HCT116 (cell line): ENCODE results near the gene BMF. TPM values are rescaled to one million over a fixed set of nuclear protein-coding genes. Genes with fewer than 3 reads are reported as not detected.

Experiments
- ATAC-seq: fragments of 200-7000 bp; cut with Tn5 transposase; 2 replicates; pipeline ENCODE4 v1.9.1; 2020; ENCODE audit warnings: mild to moderate bottlenecking, moderate library complexity
- BruUV-seq: library from RNA; stranded (reverse); fragments of 400-500 nt; replicated peaks from 2 replicates; lab custom pipeline; 2021; lab: Mats Ljungman, UMichigan
- CTCF ChIA-PET: fragments of 300-600 bp; sonication (Branson Sonifier 250); formaldehyde crosslinking; loops from one replicate; lab custom pipeline; 2021; ENCODE audit warnings: antibody characterized with exemption; lab: Charles Lee
- POLR2A ChIA-PET: fragments of 300-600, 350-600 bp; sonication (Branson Sonifier 250); formaldehyde crosslinking; loops from one replicate; lab custom pipeline; 2021; ENCODE audit warnings: antibody characterized with exemption; lab: Charles Lee
- RAD21 ChIA-PET, 2 experiments: fragments of 300-600 bp; sonication (Branson Sonifier 250); formaldehyde crosslinking; loops; one replicate each; lab custom pipeline; 2023; ENCODE audit warnings: low total read pairs in 2 of 2; ENCODE audit not compliant: uncharacterized antibody in 2 of 2, unreplicated experiment in 2 of 2, low non-redundant PET in 1 of 2; lab: Charles Lee
- DNase-seq: peaks from one replicate; pipeline ENCODE4 v3.0.0-alpha.2; 2010; ENCODE audit warnings: low read depth, low spot score
- H2AFZ ChIP-seq: fragments of 200-600 bp; shearing (Covaris generic), sonication (generic); 2 replicates; pipeline ENCODE4 v1.6.1; 2017; ENCODE audit warnings: low read depth, mixed run types, mixed read lengths, antibody characterized with exemption, low read length; ENCODE audit not compliant: poor library complexity, severe bottlenecking
- H3K27ac ChIP-seq: 2 replicates; pipeline ENCODE4 v1.5.1; 2012; ENCODE audit warnings: low read depth, low read length
- H3K27me3 ChIP-seq: fragments of 200-600 bp; sonication (generic); 2 replicates; pipeline ENCODE4 v1.6.1; 2016; ENCODE audit warnings: mixed run types, low read length, mixed read lengths; ENCODE audit not compliant: insufficient read depth
- H3K36me3 ChIP-seq, 2 experiments: fragments of 200-500 bp in 1 of 2; fragments of 200-600 bp in 1 of 2; sonication (Bioruptor generic) in 1 of 2; sonication (generic) in 1 of 2; 2 replicates each; pipeline versions ENCODE4 v1.5.1 to v1.6.1; 2014 to 2016; ENCODE audit warnings: low read length in 2 of 2, inconsistent platforms in 1 of 2, mixed read lengths in 1 of 2, mixed run types in 1 of 2; ENCODE audit not compliant: insufficient read depth in 2 of 2, control insufficient read depth in 1 of 2
- H3K4me1 ChIP-seq, 2 experiments: fragments of 200-600 bp in 1 of 2; sonication (generic) in 1 of 2; 2 replicates each; pipeline versions ENCODE4 v1.5.1 to v1.6.1; 2012 to 2017; ENCODE audit warnings: low read length in 2 of 2, inconsistent platforms in 1 of 2, mild to moderate bottlenecking in 1 of 2, mixed read lengths in 1 of 2, mixed run types in 1 of 2, moderate library complexity in 1 of 2; ENCODE audit not compliant: insufficient read depth in 2 of 2, control insufficient read depth in 1 of 2
- H3K4me2 ChIP-seq: fragments of 200-600 bp; sonication (generic); 2 replicates; pipeline ENCODE4 v1.6.1; 2017; ENCODE audit warnings: mixed run types, low read length, mixed read lengths
- H3K4me3 ChIP-seq, 2 experiments: fragments of 200-600 bp in 1 of 2; sonication (generic) in 1 of 2; replicated peaks in 1 of 2; 2 replicates each; pipeline ENCODE4 v1.5.1; 2011 to 2016; ENCODE audit warnings: low read length in 2 of 2, control low read depth in 1 of 2, low read depth in 1 of 2, mild to moderate bottlenecking in 1 of 2, mixed read lengths in 1 of 2, mixed run types in 1 of 2
- H3K79me2 ChIP-seq: fragments of 200-600 bp; sonication (generic); 2 replicates; pipeline ENCODE4 v1.6.1; 2017; ENCODE audit warnings: mild to moderate bottlenecking, mixed run types, low read length, moderate library complexity, mixed read lengths; ENCODE audit not compliant: insufficient read depth
- H3K9ac ChIP-seq: fragments of 200-600 bp; sonication (generic); 2 replicates; pipeline ENCODE4 v1.6.1; 2016; ENCODE audit warnings: low read length, mixed read lengths
- H3K9me2 ChIP-seq: fragments of 200-600 bp; sonication (generic), shearing (Covaris generic); 2 replicates; pipeline ENCODE4 v1.6.1; 2017; ENCODE audit warnings: mixed run types, mild to moderate bottlenecking, moderate library complexity; ENCODE audit not compliant: insufficient read depth
- H3K9me3 ChIP-seq, 2 experiments: fragments of 200-500 bp in 1 of 2; fragments of 200-600 bp in 1 of 2; sonication (Bioruptor generic) in 1 of 2; sonication (generic) in 1 of 2; 2 replicates each; pipeline ENCODE4 v1.6.1; 2014 to 2017; ENCODE audit warnings: low read length in 2 of 2, mixed read lengths in 2 of 2, inconsistent platforms in 1 of 2, low read depth in 1 of 2, mild to moderate bottlenecking in 1 of 2, mixed run types in 1 of 2, moderate library complexity in 1 of 2; ENCODE audit not compliant: control insufficient read depth in 1 of 2, insufficient read depth in 1 of 2
- H4K20me1 ChIP-seq: fragments of 200-600 bp; sonication (generic), shearing (Covaris generic); 2 replicates; pipeline ENCODE4 v1.6.1; 2017; ENCODE audit warnings: mixed run types, mild to moderate bottlenecking, moderate library complexity; ENCODE audit not compliant: insufficient read depth
- CBX3 ChIP-seq: IDR thresholded peaks from 2 replicates; pipeline ENCODE4 v1.6.1; 2012; ENCODE audit warnings: low read depth
- CEBPB ChIP-seq: IDR thresholded peaks from 2 replicates; pipeline ENCODE4 v1.6.1; 2012; ENCODE audit warnings: low read depth
- EGR1 ChIP-seq: IDR thresholded peaks from 2 replicates; pipeline ENCODE4 v1.6.1; 2012; ENCODE audit warnings: low read depth
- POLR2A ChIP-seq: IDR thresholded peaks from 2 replicates; pipeline ENCODE4 v1.7.0; 2011; ENCODE audit warnings: borderline replicate concordance; ENCODE audit not compliant: insufficient read depth, insufficient read length; ENCODE audit errors: extremely low read depth
- POLR2AphosphoS5 ChIP-seq: IDR thresholded peaks from 2 replicates; pipeline ENCODE4 v1.6.1; 2011; ENCODE audit warnings: mild to moderate bottlenecking, low read depth, low read length, moderate library complexity
- SRF ChIP-seq: IDR thresholded peaks from 2 replicates; pipeline ENCODE4 v1.6.1; 2012; ENCODE audit warnings: low read depth
- TCF7L2 ChIP-seq: IDR thresholded peaks from 2 replicates; pipeline ENCODE4 v1.7.0; 2011; ENCODE audit warnings: borderline replicate concordance, inconsistent platforms; ENCODE audit not compliant: insufficient read depth, insufficient read length; ENCODE audit errors: extremely low read depth
- intact Hi-C: fragments of 100-400 bp; cut with micrococcal nuclease; formaldehyde crosslinking; loops from 2 replicates; pipeline ENCODE4 v1.10.0; 2022
- total RNA-seq: library from RNA; stranded (reverse); gene quantifications from one replicate; pipeline ENCODE4 v1.2.1, GENCODE V29; 2021; ENCODE audit not compliant: unreplicated experiment

Gene BMF
- total RNA-seq, 1 experiment from 2014 or later: 1.0 TPM

- no peak for TF ChIP-seq CBX3
- TF ChIP-seq POLR2AphosphoS5: peak; percentile 16; the same call in 1 of the 2 replicates
- TF ChIP-seq TCF7L2: peak; percentile 94
- no peak for TF ChIP-seq CEBPB
- TF ChIP-seq POLR2A: no peak
- TF ChIP-seq EGR1: no peak
- no peak for TF ChIP-seq SRF
- Histone ChIP-seq H4K20me1 (no peaks in the 10 kb centered on the region), H3K27ac (peak overlapping the region; percentile 15; the same call in 1 of the 2 replicates), H3K4me1 (peaks cover 81 to 88% of the 10 kb centered on the region in 2 experiments), H3K79me2 (no peaks in the 10 kb centered on the region), H2AFZ (peak overlapping the region; percentile 2), H3K4me3 (peak overlapping the region; percentile 4 to 31; a peak in 2 of 4 replicates), H3K4me2 (peak overlapping the region; percentile 75), H3K27me3 (no peaks in the 10 kb centered on the region), H3K36me3 (no peaks in the 10 kb centered on the region), H3K9me3 (no peaks in the 10 kb centered on the region), H3K9ac (peak overlapping the region; percentile 32; the same call in 1 of the 2 replicates), H3K9me2 (no peaks in the 10 kb centered on the region)
- no TSS peak for BruUV-seq
- CTCF ChIA-PET: interaction anchor here (1.0 to 4.1 kb wide), 6 partner anchors 11 to 114 kb away, joined by 3 to 34 read pairs (median 6); no protein-coding TSS in a partner anchor
- POLR2A ChIA-PET: interaction anchor here (1.4 kb wide), 1 partner anchor 56 kb away, joined by 4 read pairs; no protein-coding TSS in a partner anchor
- DNase-seq: no peak
- RAD21 ChIA-PET: interaction anchor here in 1 of 2 experiments (1.0 to 1.8 kb wide), 2 partner anchors 21 to 58 kb away, joined by 3 to 12 read pairs; no protein-coding TSS in a partner anchor
- peak; percentile 49 for ATAC-seq
- intact Hi-C loops: loop anchor here (10.0 kb wide), 1 partner anchor 62 kb away; the partner anchor contains the start of gene BUB1B
Observed at GRCh38 chr15:40102897-40103858, 5.5 kb downstream of the BMF start.
